Measurements from ENCODE around the gene MAST4.

DNA sequence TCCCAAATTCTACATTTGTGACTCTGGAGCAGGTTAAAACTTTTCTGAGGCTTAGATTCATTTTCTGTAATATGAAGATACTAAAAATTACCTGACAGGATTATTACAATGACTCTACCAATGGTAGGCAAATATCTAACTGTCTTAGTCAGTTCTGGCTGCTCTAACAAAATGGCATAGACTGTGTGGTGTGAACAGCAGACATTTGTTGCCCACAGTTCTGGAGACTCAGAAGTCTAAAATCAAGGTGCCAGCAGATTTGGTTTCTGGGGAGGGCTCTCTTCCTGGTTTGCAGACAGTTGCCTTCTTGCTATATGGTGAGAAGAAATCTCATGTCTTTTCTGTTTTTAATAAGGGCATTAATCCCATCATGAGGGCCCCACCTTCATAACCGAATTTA is 245.1 kb downstream of the MAST4 start:
- TF ChIP-seq, protein P1, sequence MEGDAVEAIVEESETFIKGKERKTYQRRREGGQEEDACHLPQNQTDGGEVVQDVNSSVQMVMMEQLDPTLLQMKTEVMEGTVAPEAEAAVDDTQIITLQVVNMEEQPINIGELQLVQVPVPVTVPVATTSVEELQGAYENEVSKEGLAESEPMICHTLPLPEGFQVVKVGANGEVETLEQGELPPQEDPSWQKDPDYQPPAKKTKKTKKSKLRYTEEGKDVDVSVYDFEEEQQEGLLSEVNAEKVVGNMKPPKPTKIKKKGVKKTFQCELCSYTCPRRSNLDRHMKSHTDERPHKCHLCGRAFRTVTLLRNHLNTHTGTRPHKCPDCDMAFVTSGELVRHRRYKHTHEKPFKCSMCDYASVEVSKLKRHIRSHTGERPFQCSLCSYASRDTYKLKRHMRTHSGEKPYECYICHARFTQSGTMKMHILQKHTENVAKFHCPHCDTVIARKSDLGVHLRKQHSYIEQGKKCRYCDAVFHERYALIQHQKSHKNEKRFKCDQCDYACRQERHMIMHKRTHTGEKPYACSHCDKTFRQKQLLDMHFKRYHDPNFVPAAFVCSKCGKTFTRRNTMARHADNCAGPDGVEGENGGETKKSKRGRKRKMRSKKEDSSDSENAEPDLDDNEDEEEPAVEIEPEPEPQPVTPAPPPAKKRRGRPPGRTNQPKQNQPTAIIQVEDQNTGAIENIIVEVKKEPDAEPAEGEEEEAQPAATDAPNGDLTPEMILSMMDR (conservative IDR thresholded peaks at IDR 0.05; ENCODE audit: low read length): no peak
- no peak for TF ChIP-seq EZH2phosphoT487 (IDR thresholded peaks at IDR 0.05; ENCODE audit: borderline replicate concordance, low read depth, low read length)
